A673 (cell line): Measurements from ENCODE around the gene RFT1.

Experiments
- EZH2 ChIP-seq: fragments of 200-600 bp; sonication (generic); IDR thresholded peaks from 2 replicates; pipeline ENCODE4 v1.6.1; 2017; ENCODE audit warnings: borderline replicate concordance, low read depth, mild to moderate bottlenecking, mixed read lengths, antibody characterized with exemption, low read length; ENCODE audit not compliant: poor library complexity, severe bottlenecking
- TF ChIP-seq, protein P1 (sequence below): fragments of 300-800, 200-600 bp; sonication (generic); conservative IDR thresholded peaks from 2 replicates; pipeline ENCODE4 v1.5.1; 2017; ENCODE audit warnings: low read depth, mild to moderate bottlenecking, antibody characterized with exemption, low read length, moderate library complexity, mixed read lengths

- TF ChIP-seq, protein P1, sequence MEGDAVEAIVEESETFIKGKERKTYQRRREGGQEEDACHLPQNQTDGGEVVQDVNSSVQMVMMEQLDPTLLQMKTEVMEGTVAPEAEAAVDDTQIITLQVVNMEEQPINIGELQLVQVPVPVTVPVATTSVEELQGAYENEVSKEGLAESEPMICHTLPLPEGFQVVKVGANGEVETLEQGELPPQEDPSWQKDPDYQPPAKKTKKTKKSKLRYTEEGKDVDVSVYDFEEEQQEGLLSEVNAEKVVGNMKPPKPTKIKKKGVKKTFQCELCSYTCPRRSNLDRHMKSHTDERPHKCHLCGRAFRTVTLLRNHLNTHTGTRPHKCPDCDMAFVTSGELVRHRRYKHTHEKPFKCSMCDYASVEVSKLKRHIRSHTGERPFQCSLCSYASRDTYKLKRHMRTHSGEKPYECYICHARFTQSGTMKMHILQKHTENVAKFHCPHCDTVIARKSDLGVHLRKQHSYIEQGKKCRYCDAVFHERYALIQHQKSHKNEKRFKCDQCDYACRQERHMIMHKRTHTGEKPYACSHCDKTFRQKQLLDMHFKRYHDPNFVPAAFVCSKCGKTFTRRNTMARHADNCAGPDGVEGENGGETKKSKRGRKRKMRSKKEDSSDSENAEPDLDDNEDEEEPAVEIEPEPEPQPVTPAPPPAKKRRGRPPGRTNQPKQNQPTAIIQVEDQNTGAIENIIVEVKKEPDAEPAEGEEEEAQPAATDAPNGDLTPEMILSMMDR = no peak
- TF ChIP-seq EZH2 = no peak
These were observed 2.1 kb upstream of the RFT1 start for GRCh38 chr3:53132347-53132746.
